K562 (cell line): Measurements from ENCODE around the gene PITPNB.

Source experiments
- POLR2AphosphoS5 ChIP-seq: IDR thresholded peaks from 2 replicates; pipeline ENCODE4 v1.6.1; 2011; ENCODE audit warnings: mild to moderate bottlenecking, low read depth, low read length, moderate library complexity; ENCODE audit not compliant: control insufficient read depth, insufficient read depth
- SMAD1 ChIP-seq: fragments of 150-350 bp; IDR thresholded peaks from 2 replicates; pipeline ENCODE4 v1.6.1; 2014; ENCODE audit warnings: low read length, low read depth; ENCODE audit not compliant: partially characterized antibody

DNA sequence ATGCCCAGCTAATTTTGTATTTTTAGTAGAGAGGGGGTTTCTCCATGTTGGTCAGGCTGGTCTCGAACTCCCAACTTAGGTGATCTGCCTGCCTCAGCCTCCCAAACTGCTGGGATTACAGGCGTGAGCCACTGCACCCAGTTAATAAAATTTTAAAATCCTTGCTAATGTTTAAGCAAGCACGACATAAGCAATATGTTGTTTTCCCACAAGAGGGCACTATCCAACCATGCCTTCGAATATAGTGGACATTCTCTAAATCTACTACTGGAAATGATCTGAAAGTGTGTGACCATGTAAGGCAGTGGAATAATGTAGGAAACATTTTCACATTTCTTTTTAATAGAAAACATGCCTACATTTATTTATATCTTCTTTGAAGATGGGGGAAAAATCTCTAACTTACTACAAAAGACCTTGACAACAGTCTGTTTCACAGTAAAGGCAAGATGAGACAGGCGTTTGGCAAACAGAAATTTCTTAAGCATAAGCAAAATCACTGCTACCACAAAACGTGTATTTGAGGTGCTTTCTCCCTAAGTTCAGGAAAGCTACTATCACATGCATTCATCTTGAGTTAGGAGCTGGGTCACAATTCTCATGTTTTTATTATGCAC, 38.2 kb downstream of the PITPNB start:
- no peak for TF ChIP-seq SMAD1
- TF ChIP-seq POLR2AphosphoS5: no peak
